Measurements from ENCODE around the gene ABCA6.

The ABCA6 gene

DNA sequence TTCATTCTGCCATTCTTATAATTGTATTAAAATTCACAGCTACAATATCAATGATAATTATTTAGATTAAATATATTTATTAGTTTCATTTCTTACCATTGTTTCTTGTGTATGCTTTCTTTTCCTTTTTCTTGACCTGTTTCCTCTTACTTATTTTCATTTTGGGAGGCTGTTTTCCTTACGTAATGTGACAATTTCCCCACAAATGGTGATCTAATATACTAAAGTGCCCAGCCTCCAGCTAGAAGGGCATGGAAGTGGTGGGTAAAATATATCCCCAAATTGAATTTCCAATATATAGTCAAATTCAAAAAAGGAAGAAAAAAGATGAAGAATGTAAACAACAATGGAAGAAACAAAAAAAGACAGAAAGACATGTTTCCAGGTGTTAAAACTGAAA is 1.5 kb upstream of the ABCA6 start:
- DNase-seq (ENCODE audit: low read depth in 3 of 3) = no peak

DNA sequence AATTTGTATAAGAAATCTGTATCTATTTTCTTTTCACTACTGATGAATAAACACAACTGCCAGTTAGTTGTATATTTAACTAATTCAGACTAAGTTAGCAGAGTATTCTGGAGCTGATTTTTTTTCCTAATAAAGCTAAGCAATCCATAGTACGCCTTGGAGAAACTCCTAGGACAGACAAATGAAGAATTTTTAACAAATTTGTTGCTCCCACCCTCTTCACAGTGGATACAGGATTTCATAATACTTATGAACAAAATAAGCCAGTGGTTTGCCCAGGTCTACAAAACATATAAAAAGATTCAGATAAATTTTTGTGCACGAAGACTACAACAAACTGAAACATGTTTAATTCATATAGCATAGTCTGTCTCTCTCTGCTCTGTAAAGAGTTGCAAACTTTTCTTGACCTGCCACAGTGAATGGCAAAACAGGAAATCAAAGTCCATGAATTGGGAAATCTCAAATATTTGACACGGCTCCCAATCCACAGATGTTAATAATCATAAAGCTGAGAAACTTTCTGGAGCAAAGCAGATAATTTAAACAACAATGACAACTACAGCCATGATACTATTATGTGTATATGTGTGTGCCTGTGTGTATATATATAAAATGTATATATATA is 594 bp upstream of the ABCA6 start:
- DNase-seq (ENCODE audit: low read depth in 3 of 3) = no peak

GRCh38 chr17:69134112-69134511 is 7.6 kb downstream of the ABCA6 start:
- DNase-seq (ENCODE audit: low read depth in 3 of 3) = no peak

- no peak for DNase-seq (ENCODE audit: low read depth in 3 of 3)
Observed at GRCh38 chr17:69130627-69131296, 10.9 kb downstream of the ABCA6 start.

GRCh38 chr17:69123626-69124025 is 18.1 kb downstream of the ABCA6 start:
- no peak for DNase-seq (ENCODE audit: low read depth in 3 of 3)

DNA sequence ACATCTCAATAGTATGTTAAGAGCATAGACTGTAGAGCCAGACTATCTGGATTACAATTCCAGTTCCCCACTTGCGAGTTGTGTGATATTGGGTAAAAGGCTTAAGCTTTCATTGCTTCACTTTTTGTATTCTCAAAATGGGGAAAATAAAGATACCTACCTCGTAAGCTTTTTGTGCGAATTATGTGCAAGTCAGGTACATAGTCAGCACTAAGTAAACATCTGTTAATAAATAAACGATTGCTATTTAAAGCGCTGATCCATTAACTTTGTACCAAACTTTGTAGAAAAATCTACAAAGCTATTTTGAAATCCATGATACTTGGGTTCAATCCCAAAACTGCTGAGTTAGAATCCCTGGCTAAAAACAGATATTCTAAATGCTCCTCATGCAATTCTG is 19.6 kb downstream of the ABCA6 start:
- no peak for DNase-seq (ENCODE audit: low read depth in 3 of 3)

DNA sequence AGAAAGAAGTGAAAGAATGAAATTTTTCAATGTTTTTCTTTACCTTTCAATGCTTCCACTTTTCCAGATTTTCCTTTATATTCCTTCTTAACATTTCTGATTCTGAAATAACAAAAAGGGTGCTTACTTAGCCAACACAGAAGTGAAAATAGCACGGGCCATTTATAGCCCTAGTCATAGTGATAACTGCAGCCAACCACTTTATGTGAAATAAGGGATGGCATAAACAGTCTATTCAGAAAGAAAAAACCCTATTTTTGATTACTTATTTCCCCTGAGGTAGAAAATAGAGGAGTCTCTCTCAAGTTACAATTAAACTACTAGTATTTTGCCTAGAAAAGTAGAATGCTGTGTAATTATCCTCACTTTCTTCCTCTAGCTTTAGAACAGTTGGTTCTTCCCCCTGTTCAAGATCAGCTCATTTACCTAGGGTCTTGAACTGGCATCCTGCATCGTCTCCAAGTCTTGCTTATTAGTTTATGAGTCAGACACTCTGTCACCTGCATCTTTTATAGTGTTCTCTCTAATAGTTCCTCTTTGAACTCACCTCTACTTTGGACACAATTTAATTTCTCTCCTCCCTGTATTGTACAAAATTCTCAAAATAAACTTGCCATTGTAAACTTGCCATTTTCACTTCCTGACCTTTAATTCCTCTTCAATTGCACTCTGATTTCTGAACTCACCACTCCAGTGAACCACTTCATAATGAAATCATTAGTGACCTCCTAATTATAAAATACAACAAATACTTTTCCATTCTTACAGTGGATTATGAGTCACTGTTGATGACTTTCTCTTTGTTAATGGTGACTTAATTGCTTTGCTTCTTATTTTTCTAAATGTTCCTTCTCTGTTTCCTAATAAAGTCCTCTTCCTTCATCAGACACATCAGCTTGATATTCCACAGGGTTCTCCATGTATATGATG is 23.6 kb downstream of the ABCA6 start:
- no peak for DNase-seq (ENCODE audit: low read depth in 3 of 3)

- DNase-seq (ENCODE audit: low read depth in 3 of 3) = no peak
Observed at GRCh38 chr17:69111794-69112193, 29.9 kb downstream of the ABCA6 start.

GRCh38 chr17:69105907-69106730 is 35.6 kb downstream of the ABCA6 start:
- no peak for DNase-seq (ENCODE audit: low read depth in 3 of 3)

- DNase-seq (ENCODE audit: low read depth in 3 of 3) = no peak
Observed at GRCh38 chr17:69103557-69104233, 38.0 kb downstream of the ABCA6 start.

DNA sequence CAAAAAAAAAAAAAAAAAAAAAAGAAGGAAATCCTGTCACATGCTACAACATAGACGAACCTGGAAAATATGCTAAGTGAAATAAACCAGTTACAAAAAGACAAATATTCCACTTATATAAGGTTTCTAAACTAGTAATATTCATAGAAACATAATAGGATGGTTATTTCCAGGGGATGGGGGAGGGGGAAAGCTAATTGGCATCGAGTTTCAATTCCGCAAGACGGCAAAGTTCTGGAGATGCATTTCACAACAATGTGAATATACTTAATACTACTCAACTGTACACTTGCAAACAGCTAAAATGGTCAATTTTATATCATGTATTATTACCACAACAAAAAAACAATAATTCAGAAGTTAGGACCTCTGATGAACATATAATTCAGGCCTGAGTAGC is 43.1 kb downstream of the ABCA6 start:
- DNase-seq (ENCODE audit: low read depth in 3 of 3) = no peak

- no peak for DNase-seq (ENCODE audit: low read depth in 3 of 3)
Observed at GRCh38 chr17:69096541-69096940, 45.2 kb downstream of the ABCA6 start.

GRCh38 chr17:69093995-69094394 is 47.7 kb downstream of the ABCA6 start:
- no peak for DNase-seq (ENCODE audit: low read depth in 3 of 3)

DNA sequence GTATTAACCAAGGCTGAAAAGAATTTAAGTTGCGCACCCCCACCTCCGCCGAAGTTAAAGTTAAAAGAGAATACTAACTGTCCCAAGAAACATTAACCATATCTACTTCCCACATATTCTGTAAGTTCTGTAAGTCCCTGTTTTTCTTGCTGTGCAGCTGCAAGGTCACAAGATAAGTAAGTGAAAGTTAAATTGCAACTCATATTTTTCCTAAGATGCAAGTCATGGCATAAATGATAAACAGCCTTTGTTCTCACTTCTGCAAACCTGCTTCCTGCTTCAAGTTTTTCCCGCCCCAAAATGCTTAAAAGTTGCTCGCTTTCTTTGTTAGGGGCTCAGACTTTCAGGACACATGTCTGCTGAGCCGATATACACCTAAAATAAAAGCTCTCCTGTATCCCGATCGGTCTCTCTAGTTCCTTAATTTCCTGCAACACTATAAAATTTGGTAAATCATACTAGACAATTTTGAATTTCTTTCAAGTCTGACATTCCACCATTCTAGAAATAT is 48.4 kb downstream of the ABCA6 start:
- DNase-seq (ENCODE audit: low read depth in 3 of 3) = no peak

DNA sequence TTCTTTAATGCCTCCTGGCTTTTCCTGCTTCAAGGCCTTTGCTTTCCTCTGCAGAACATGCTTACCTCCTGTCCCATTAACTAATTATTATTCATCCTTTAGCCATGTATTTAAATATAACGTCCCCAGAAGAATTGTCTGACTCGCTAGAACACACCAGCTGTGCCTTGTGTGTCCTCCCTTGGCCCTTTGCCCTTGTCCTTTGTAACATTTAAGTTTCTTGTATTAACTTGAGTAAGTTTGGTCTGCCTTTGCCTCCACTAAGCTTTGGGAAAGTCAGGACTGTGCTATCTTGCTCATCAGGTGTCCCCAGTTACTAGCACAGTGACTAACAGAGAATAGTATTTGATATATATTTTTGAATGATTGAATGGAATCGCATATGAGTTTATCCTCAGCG is 51.3 kb downstream of the ABCA6 start:
- no peak for DNase-seq (ENCODE audit: low read depth in 3 of 3)

GRCh38 chr17:69088643-69089200 is 53.0 kb downstream of the ABCA6 start:
- no peak for DNase-seq (ENCODE audit: low read depth in 3 of 3)

- DNase-seq (ENCODE audit: low read depth in 3 of 3) = no peak
Observed at GRCh38 chr17:69086641-69087040, 55.1 kb downstream of the ABCA6 start.

DNA sequence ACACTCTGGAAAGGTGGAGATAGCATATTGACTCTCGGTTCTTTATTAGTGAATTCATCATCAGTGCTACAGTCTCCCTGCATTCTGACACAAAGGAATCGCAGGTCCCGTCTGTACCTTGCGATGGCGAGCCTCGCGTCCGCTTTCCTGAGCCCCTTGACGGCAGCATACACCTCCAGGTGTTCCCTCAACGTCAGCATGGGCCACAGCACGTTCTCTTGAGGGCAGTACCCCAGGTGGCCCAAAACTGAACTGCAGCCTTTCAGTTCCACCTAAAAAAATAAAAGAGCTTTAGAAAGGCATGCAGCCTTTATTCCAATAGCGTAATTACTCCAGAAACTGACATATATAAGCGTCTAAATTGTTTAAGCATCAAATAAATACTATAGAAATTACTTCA is 56.8 kb downstream of the ABCA6 start:
- no peak for DNase-seq (ENCODE audit: low read depth in 3 of 3)

DNA sequence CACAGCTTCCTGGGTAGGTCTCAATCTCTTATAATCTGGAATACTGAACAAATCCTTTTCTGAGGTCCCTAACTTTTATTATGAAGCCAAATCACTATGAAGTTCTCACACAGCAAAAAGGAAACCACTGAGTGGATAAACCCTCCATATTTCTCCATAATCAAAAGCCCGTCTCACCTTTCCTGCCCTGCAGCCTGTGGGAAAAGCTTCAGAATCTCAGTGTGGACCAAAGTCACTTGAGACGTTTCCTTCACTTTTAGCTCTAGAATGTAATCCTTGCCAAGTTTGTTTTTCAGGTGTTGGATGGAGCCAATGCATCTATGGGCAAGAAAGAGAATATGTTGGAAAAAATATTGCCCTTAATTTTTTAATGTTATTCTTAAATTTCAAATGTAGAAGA is 59.0 kb downstream of the ABCA6 start:
- DNase-seq (ENCODE audit: low read depth in 3 of 3) = no peak

DNA sequence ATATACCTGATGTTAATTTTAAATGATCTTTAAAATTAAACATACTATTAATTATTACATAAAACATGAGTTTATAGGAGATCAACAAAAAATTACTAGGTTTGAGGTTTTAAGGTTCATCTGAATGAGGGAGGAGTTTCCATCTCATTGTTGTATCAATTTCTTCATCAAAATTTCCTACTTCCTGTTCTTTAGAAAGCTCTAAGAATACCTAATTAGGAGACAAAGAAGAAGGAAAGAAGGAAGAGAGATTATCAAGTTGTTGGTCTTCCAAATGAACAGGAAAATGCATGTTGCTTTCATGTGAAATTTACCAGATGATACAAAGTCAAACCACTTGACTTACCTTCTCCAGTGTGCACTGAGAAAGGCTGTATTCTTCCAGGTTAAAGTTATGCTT is 62.8 kb downstream of the ABCA6 start:
- DNase-seq (ENCODE audit: low read depth in 3 of 3) = no peak

DNA sequence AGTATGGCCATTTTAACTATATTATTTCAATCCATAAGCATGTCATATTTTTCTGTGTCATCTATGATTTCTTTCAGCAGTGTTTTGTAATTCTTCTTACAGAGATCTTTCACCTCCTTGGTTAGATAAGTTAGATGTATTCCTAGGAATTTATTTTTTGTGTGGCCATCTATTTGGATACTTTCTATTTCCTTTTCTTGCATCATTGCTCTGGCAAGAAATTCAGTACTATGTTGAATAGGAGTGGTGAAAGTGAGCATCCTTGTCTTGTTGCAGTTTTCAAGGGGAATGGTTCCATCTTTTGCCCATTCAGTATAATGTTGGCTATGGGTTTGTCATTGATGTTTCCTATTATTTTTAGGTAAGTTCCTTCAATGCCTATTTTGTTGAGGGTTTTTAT is 65.9 kb downstream of the ABCA6 start:
- DNase-seq (ENCODE audit: low read depth in 3 of 3) = no peak

All from stimulated activated CD4-positive, alpha-beta T cell treated with anti-CD3 and anti-CD28 coated beads, TNF-alpha, amount 100 ng/mL, for 4 hours (primary cell).